Measurements from ENCODE around the gene SYNE1.

The SYNE1 gene

GRCh38 chr6:152221806-152222628, 415.1 kb downstream of the SYNE1 start:
- no peaks in the 10 kb centered on the region for H3K27me3 Mint-ChIP-seq (ENCODE audit: low read depth)
- TF ChIP-seq CTCF (IDR thresholded peaks at IDR 0.05; ENCODE audit: unreplicated experiment in 3 of 3), result no peak
- no peaks in the 10 kb centered on the region for H3K4me1 Mint-ChIP-seq
- no peak overlapping the region for H3K27ac Mint-ChIP-seq
- peaks cover 9% of the 10 kb centered on the region for H3K9me3 Mint-ChIP-seq
- H3K36me3 Mint-ChIP-seq (ENCODE audit: low read depth), result peaks cover 66% of the 10 kb centered on the region
- H3K4me3 Mint-ChIP-seq, result no peak overlapping the region

- peaks cover 9% of the 10 kb centered on the region for H3K9me3 Mint-ChIP-seq
- no peak for TF ChIP-seq CTCF (IDR thresholded peaks at IDR 0.05; ENCODE audit: unreplicated experiment in 3 of 3)
- no peak overlapping the region for H3K27ac Mint-ChIP-seq
- no peak overlapping the region for H3K4me3 Mint-ChIP-seq
- H3K36me3 Mint-ChIP-seq (ENCODE audit: low read depth), result peaks cover 69% of the 10 kb centered on the region
- no peaks in the 10 kb centered on the region for H3K27me3 Mint-ChIP-seq (ENCODE audit: low read depth)
- H3K4me1 Mint-ChIP-seq, result no peaks in the 10 kb centered on the region
Measured at GRCh38 chr6:152220786-152221185, 416.4 kb downstream of the SYNE1 start.

GRCh38 chr6:152218887-152219286, 418.3 kb downstream of the SYNE1 start:
- Mint-ChIP-seq H3K4me1 (no peaks in the 10 kb centered on the region), H3K36me3 (ENCODE audit: low read depth) (peaks cover 62% of the 10 kb centered on the region), H3K9me3 (peaks cover 9% of the 10 kb centered on the region), H3K4me3 (no peak overlapping the region), H3K27ac (no peak overlapping the region), H3K27me3 (ENCODE audit: low read depth) (no peaks in the 10 kb centered on the region)
- no peak for TF ChIP-seq CTCF (IDR thresholded peaks at IDR 0.05; ENCODE audit: unreplicated experiment in 3 of 3)

- Mint-ChIP-seq H3K27ac (no peak overlapping the region), H3K36me3 (ENCODE audit: low read depth) (peaks cover 53% of the 10 kb centered on the region), H3K4me3 (no peak overlapping the region), H3K9me3 (no peaks in the 10 kb centered on the region), H3K4me1 (no peaks in the 10 kb centered on the region), H3K27me3 (ENCODE audit: low read depth) (no peaks in the 10 kb centered on the region)
- no peak for TF ChIP-seq CTCF (IDR thresholded peaks at IDR 0.05; ENCODE audit: unreplicated experiment in 3 of 3)
Measured at GRCh38 chr6:152212437-152212836, 424.7 kb downstream of the SYNE1 start.

- no peak overlapping the region for H3K27ac Mint-ChIP-seq
- no peak overlapping the region for H3K4me3 Mint-ChIP-seq
- no peaks in the 10 kb centered on the region for H3K27me3 Mint-ChIP-seq (ENCODE audit: low read depth)
- no peaks in the 10 kb centered on the region for H3K4me1 Mint-ChIP-seq
- no peaks in the 10 kb centered on the region for H3K9me3 Mint-ChIP-seq
- TF ChIP-seq CTCF (IDR thresholded peaks at IDR 0.05; ENCODE audit: unreplicated experiment in 3 of 3), result no peak
- H3K36me3 Mint-ChIP-seq (ENCODE audit: low read depth), result peaks cover 58% of the 10 kb centered on the region
Measured at GRCh38 chr6:152209211-152209610, 428.0 kb downstream of the SYNE1 start.
